ENCODE data around the gene CREB1.

CREB1 gene

DNA sequence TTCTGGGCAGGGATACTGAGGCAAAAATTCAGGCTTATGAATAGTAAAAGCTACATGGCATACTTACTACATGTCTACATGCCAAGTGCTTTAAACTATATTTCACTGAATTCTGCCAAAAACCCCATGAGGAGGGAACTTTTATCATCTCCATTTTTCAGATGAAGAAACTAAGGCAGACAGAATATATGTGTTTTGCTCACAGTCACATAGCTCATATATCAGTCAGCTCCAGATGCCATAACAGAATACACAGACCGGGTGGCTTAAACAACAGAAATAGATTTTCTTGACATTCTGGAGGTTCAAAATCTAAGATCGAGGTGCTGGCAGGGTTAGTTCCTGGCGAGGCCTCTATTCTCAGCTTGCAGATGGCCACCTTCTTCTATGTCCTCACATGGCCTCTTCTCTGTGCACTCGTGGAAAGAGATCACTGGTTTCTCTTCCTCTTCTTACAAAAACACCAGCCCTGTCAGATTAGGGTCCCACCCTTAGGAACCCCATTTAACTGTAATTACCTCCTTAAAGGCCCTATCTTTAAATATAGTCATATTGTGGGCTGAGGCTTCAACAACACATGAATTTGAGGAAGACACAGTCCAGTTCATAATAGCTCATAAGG, 27.1 kb upstream of the CREB1 start:
- Histone ChIP-seq H3K27ac (no peak overlapping the region), H3K4me2 (peak overlapping the region; percentile 48; the same call in 1 of the 2 replicates)

GRCh38 chr2:207503234-207503633, 26.5 kb upstream of the CREB1 start:
- TF ChIP-seq Cebpa-rat (IDR thresholded peaks at IDR 0.05) = no peak
- H4K20me1 ChIP-seq = no peaks in the 10 kb centered on the region
- no peak overlapping the region for H3K27ac ChIP-seq
- H3K4me3 ChIP-seq = no peak overlapping the region
- no peaks in the 10 kb centered on the region for H3K9me3 ChIP-seq
- H3K4me1 ChIP-seq = peaks cover 23% of the 10 kb centered on the region
- peak overlapping the region; percentile 48; the same call in 1 of the 2 replicates for H3K4me2 ChIP-seq
- H3K36me3 ChIP-seq = no peaks in the 10 kb centered on the region
- H3K27me3 ChIP-seq = no peaks in the 10 kb centered on the region
- no peak overlapping the region for H3K9ac ChIP-seq

More for the DNA sequence above, 27.1 kb upstream of the CREB1 start:
- Histone ChIP-seq H4K20me1 (no peaks in the 10 kb centered on the region), H3K27me3 (no peaks in the 10 kb centered on the region), H3K9ac (no peak overlapping the region), H3K36me3 (no peaks in the 10 kb centered on the region), H3K9me3 (no peaks in the 10 kb centered on the region), H3K4me3 (no peak overlapping the region), H3K4me1 (peaks cover 23% of the 10 kb centered on the region)
- no peak for TF ChIP-seq Cebpa-rat (IDR thresholded peaks at IDR 0.05)

DNA sequence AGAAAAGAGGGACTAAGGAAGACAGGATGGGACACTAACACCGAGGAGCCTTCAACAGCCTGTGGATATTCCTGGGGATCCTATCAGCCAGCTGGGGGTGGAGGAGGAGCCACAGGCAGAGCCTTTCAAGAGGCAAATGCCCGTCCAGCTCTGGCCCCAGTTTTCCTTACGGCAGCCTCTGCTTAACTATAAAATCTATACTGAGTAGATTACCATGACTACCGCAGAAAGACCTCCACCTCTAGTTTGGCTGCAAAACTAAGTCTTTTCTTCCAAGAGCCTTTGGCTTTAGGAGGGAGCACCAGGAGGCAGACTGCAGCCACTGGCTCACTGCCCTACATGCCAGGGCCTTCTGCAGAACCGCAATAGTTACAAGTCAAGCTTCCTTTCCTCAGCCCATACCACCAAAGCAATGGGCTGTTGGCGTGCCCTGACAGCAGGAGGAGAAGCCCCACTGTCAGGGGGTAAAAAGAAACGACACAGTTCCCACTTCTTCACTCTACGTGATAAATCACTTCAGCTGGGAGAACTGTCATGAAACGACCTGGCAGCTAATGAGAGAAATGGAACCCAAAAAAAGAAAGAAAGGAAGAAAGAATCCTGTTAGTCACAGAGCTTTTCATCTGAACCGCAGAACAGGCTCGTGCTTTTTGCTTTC, 25.1 kb upstream of the CREB1 start:
- Histone ChIP-seq H4K20me1 (no peaks in the 10 kb centered on the region), H3K27ac (no peak overlapping the region), H3K4me3 (no peak overlapping the region), H3K4me2 (no peak overlapping the region), H3K9me3 (no peaks in the 10 kb centered on the region), H3K36me3 (no peaks in the 10 kb centered on the region), H3K4me1 (peaks cover 14% of the 10 kb centered on the region; the same call in 1 of the 2 replicates), H3K9ac (no peak overlapping the region), H3K27me3 (no peaks in the 10 kb centered on the region)
- TF ChIP-seq Cebpa-rat (IDR thresholded peaks at IDR 0.05) = no peak

DNA sequence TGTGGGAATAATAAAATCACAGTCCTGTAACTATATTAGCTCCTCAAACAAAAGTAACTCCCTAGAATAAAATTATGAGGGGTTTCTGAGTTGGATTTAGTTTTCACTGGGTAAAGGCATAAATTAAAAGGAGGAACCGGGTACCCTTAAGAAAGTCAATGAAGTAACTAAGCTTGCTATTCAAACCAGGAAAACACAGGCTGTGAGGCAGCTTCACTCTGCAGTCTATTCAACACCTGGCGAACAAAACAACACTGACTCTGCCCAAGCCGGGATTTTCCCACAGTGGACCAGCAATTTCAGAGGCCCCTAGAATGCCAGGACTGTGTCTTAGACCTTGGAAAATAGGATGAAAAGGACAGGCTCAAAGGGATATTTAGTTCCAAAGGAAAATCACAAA, 24.6 kb upstream of the CREB1 start:
- Histone ChIP-seq H4K20me1 (no peaks in the 10 kb centered on the region), H3K27ac (no peak overlapping the region), H3K9ac (no peak overlapping the region), H3K9me3 (no peaks in the 10 kb centered on the region), H3K4me1 (peaks cover 13% of the 10 kb centered on the region; the same call in 1 of the 2 replicates), H3K36me3 (no peaks in the 10 kb centered on the region), H3K4me3 (no peak overlapping the region), H3K4me2 (no peak overlapping the region), H3K27me3 (no peaks in the 10 kb centered on the region)
- no peak for TF ChIP-seq Cebpa-rat (IDR thresholded peaks at IDR 0.05)

GRCh38 chr2:207505728-207506127, 24.0 kb upstream of the CREB1 start:
- no peak for TF ChIP-seq Cebpa-rat (IDR thresholded peaks at IDR 0.05)
- Histone ChIP-seq H3K4me1 (peaks cover 13% of the 10 kb centered on the region; the same call in 1 of the 2 replicates), H3K27ac (no peak overlapping the region), H3K27me3 (no peaks in the 10 kb centered on the region), H3K9ac (no peak overlapping the region), H3K36me3 (no peaks in the 10 kb centered on the region), H4K20me1 (no peaks in the 10 kb centered on the region), H3K4me3 (no peak overlapping the region), H3K4me2 (no peak overlapping the region), H3K9me3 (no peaks in the 10 kb centered on the region)

DNA sequence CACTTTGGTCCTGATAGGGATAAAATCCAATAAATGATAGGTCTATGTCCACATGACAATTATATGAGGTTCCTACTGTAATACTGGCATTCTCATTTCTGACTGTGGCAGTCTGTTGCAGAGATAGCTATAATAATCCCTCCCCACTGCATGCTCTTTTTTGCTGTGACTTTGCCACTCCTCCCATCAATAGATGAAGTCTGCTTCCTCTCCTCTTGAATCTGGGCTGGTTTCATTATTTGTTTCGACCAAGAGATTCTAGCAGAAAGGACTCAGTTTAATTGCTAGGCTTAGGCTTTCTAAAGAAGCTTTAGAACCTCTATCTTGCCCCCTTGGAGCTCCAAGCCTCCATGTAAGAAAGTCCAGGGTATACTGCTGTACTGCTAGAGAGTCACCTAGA, 23.3 kb upstream of the CREB1 start:
- no peak overlapping the region for H3K4me2 ChIP-seq
- H3K27ac ChIP-seq = no peak overlapping the region
- peaks cover 13% of the 10 kb centered on the region; the same call in 1 of the 2 replicates for H3K4me1 ChIP-seq
- H3K36me3 ChIP-seq = no peaks in the 10 kb centered on the region
- H3K27me3 ChIP-seq = no peaks in the 10 kb centered on the region
- H4K20me1 ChIP-seq = no peaks in the 10 kb centered on the region
- no peak overlapping the region for H3K4me3 ChIP-seq
- H3K9me3 ChIP-seq = no peaks in the 10 kb centered on the region
- H3K9ac ChIP-seq = no peak overlapping the region
- TF ChIP-seq Cebpa-rat (IDR thresholded peaks at IDR 0.05) = no peak

DNA sequence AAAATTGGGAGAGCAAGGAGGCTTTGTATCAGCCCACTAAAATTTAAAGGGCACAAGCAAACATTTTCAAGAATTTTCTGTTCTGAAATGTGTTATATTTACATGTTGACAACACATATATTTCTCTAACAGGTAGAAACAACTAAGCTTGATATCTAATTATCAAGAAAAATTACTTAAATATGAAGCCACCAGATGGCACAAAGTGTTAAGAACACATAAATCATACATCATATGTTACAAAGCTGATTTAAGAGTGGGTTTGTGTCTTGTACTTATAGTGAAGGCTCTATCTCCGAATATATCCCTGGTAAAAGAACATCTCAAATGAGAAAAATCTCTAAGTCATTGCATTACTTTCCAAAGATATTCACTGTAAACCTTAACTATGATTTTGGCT, 19.6 kb upstream of the CREB1 start:
- Histone ChIP-seq H3K4me2 (no peak overlapping the region), H3K9ac (no peak overlapping the region), H3K27me3 (no peaks in the 10 kb centered on the region), H4K20me1 (no peaks in the 10 kb centered on the region), H3K27ac (no peak overlapping the region), H3K9me3 (no peaks in the 10 kb centered on the region), H3K4me1 (peaks cover 4% of the 10 kb centered on the region; the same call in 1 of the 2 replicates), H3K4me3 (no peak overlapping the region), H3K36me3 (no peaks in the 10 kb centered on the region)
- no peak for TF ChIP-seq Cebpa-rat (IDR thresholded peaks at IDR 0.05)

DNA sequence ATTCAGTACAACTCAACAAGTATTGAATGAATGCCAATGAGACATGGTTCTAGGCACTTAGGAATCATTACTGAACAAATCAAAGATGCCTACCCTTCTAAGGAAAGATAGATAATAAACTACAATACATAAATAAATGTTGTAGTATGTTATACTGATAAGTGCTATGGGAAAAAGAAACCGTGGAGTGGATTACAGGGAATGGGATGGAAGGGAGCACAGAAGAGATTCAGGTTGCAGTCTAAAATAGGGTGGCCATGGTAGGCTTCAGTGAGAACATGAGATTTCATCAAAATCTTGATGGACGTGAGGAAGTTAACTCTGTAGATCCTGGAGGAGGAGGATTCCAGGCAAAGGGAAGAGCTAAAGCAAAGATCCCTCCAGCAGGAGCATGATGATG, 17.9 kb upstream of the CREB1 start:
- Histone ChIP-seq H3K9me3 (no peaks in the 10 kb centered on the region), H3K4me2 (no peak overlapping the region), H4K20me1 (no peaks in the 10 kb centered on the region)

GRCh38 chr2:207512356-207512755, 17.4 kb upstream of the CREB1 start:
- no peak overlapping the region for H3K27ac ChIP-seq

More for the DNA sequence above, 17.9 kb upstream of the CREB1 start:
- H3K4me1 ChIP-seq = no peaks in the 10 kb centered on the region
- H3K27me3 ChIP-seq = no peaks in the 10 kb centered on the region
- no peaks in the 10 kb centered on the region for H3K36me3 ChIP-seq
- no peak for TF ChIP-seq Cebpa-rat (IDR thresholded peaks at IDR 0.05)
- H3K27ac ChIP-seq = no peak overlapping the region
- H3K9ac ChIP-seq = no peak overlapping the region
- no peak overlapping the region for H3K4me3 ChIP-seq

DNA sequence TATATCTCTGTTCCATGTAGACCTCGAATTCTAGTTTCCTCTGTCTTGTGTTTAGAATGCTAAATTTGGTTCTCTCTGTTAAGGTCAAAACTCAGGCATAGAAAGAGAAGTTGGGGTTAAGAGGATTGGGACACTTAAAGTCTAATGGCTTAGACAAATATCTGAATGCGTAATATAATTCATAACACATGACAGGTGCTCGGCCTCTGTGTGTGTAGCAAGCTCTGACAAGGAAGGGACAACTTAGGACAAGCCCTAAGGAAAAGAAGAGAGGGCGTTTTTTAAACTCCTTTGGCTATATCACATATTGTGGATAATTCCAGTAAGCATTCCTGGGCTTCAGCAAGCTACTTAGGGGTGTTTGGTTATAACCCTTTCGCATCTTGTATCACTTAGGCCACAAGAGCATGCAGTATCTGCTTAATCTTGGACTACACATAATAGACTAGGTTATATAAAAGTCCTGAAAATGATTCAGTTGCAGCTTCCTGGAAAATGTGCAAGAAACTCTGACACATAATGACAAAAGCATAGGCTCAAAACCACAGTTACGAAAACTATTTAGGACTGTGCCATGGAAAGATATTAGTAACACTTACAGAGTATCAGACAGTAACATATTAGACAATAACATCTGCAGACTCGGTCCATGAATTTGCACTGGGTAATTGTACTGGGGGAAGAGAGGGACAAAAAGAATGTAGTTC, 16.1 kb upstream of the CREB1 start:
- H3K27ac ChIP-seq = no peak overlapping the region
- H3K4me3 ChIP-seq = no peak overlapping the region
- no peak overlapping the region for H3K9ac ChIP-seq
- H3K27me3 ChIP-seq = no peaks in the 10 kb centered on the region
- no peak overlapping the region for H3K4me2 ChIP-seq
- no peaks in the 10 kb centered on the region for H3K36me3 ChIP-seq
- no peaks in the 10 kb centered on the region for H3K9me3 ChIP-seq
- H4K20me1 ChIP-seq = no peaks in the 10 kb centered on the region
- TF ChIP-seq Cebpa-rat (IDR thresholded peaks at IDR 0.05) = no peak
- no peaks in the 10 kb centered on the region for H3K4me1 ChIP-seq

More at GRCh38 chr2:207512356-207512755, 17.4 kb upstream of the CREB1 start:
- no peak for TF ChIP-seq Cebpa-rat (IDR thresholded peaks at IDR 0.05)
- Histone ChIP-seq H3K27me3 (no peaks in the 10 kb centered on the region), H3K9ac (no peak overlapping the region), H3K36me3 (no peaks in the 10 kb centered on the region), H3K4me1 (no peaks in the 10 kb centered on the region), H3K4me2 (no peak overlapping the region), H3K9me3 (no peaks in the 10 kb centered on the region), H4K20me1 (no peaks in the 10 kb centered on the region), H3K4me3 (no peak overlapping the region)

Measured in BLaER1 (cell line).